NCI-H524 (cell line): ENCODE measurements around the gene KIF12.

Source experiments
- DNase-seq, 2 experiments: peaks; one replicate each; lab custom pipeline; 2025; lab: John Stamatoyannopoulos, UW

Gene KIF12

GRCh38 chr9:114065304-114065703, 33.8 kb downstream of the KIF12 start:
- DNase-seq: no peak

GRCh38 chr9:114061830-114062474, 37.1 kb downstream of the KIF12 start:
- no peak for DNase-seq

GRCh38 chr9:114061292-114061691, 37.8 kb downstream of the KIF12 start:
- DNase-seq: no peak

GRCh38 chr9:114060711-114061110, 38.4 kb downstream of the KIF12 start:
- no peak for DNase-seq

GRCh38 chr9:114060070-114060469, 39.0 kb downstream of the KIF12 start:
- no peak for DNase-seq

GRCh38 chr9:114059047-114059803, 39.9 kb downstream of the KIF12 start:
- no peak for DNase-seq

- DNase-seq: no peak
These were observed 40.4 kb downstream of the KIF12 start for GRCh38 chr9:114058688-114059046.

- DNase-seq: no peak
These were observed 41.8 kb downstream of the KIF12 start for GRCh38 chr9:114057161-114057885.

- DNase-seq: no peak
These were observed 42.6 kb downstream of the KIF12 start for GRCh38 chr9:114056527-114056926.

- DNase-seq: no peak
These were observed 43.2 kb downstream of the KIF12 start for GRCh38 chr9:114055894-114056293.

- no peak for DNase-seq
These were observed 44.0 kb downstream of the KIF12 start for GRCh38 chr9:114055061-114055460.

GRCh38 chr9:114054191-114054690, 44.9 kb downstream of the KIF12 start:
- no peak for DNase-seq

GRCh38 chr9:114053246-114054005, 45.7 kb downstream of the KIF12 start:
- no peak for DNase-seq

- no peak for DNase-seq
These were observed 47.4 kb downstream of the KIF12 start for GRCh38 chr9:114051706-114052105.

GRCh38 chr9:114051281-114051680, 47.8 kb downstream of the KIF12 start:
- no peak for DNase-seq

GRCh38 chr9:114050646-114051045, 48.4 kb downstream of the KIF12 start:
- no peak for DNase-seq

GRCh38 chr9:114050226-114050568, 48.9 kb downstream of the KIF12 start:
- no peak for DNase-seq

- no peak for DNase-seq
These were observed 49.5 kb downstream of the KIF12 start for GRCh38 chr9:114049441-114050225.

GRCh38 chr9:114048533-114049415, 50.3 kb downstream of the KIF12 start:
- no peak for DNase-seq

GRCh38 chr9:114047717-114048116, 51.4 kb downstream of the KIF12 start:
- peak in 1 of 2 experiments; percentile 19 for DNase-seq
